Measurements from ENCODE around the gene CARM1.

- TF ChIP-seq CTCF (IDR thresholded peaks at IDR 0.05; ENCODE audit: extremely low read depth in 1 of 2, insufficient read depth in 1 of 2, low read depth in 1 of 2, low read length in 2 of 2) = peak; percentile 36 to 65
- TF ChIP-seq GATA2 (IDR thresholded peaks at IDR 0.05; ENCODE audit: insufficient read depth, insufficient read length, low read depth, low read length) = no peak
- no peak for TF ChIP-seq POLR2A (IDR thresholded peaks at IDR 0.05; ENCODE audit: low read depth, low read length)
- TF ChIP-seq POLR2AphosphoS5 (IDR thresholded peaks at IDR 0.05; ENCODE audit: insufficient read depth, low read depth, low read length) = no peak
- no peak for TF ChIP-seq EZH2 (IDR thresholded peaks at IDR 0.05; ENCODE audit: borderline replicate concordance, low read depth, low read length, severe bottlenecking)
- TF ChIP-seq FOS (IDR thresholded peaks at IDR 0.05; ENCODE audit: borderline replicate concordance, insufficient read depth, low read length) = no peak
These were observed 10.2 kb upstream of the CARM1 start for GRCh38 chr19:10861103-10861651.
